Dedifferentiated amniotic fluid mesenchymal stem cell (primary cell): Measurements from ENCODE around the gene NSL1.

ENCODE experiments used
- DNase-seq: peaks from one replicate; pipeline ENCODE4 v3.0.0-alpha.2; 2016; ENCODE audit errors: extremely low spot score

Gene NSL1

GRCh38 chr1:212703991-212704564 lies 87.5 kb downstream of the NSL1 start:
- no peak for DNase-seq

- DNase-seq = no peak
These were observed 88.9 kb downstream of the NSL1 start for GRCh38 chr1:212702672-212703071.

DNA sequence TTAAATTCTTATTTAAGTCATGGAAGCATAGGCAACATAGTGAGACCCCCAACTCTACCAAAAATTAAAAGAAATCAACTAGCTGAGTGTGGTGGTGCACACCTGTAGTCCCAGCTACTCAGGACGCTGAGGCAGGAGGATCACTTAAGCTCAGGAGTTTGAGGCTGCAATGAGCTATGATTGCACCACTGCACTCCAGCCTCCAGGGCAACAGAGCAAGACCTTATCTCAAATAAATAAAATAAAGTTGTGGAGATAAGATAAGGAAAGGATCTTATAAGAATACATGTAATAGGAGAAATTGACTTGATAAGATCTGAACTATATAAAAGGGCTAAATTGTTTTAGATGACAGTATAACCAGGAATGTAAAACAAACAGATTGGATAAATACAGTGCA lies 89.7 kb downstream of the NSL1 start:
- DNase-seq = no peak

- DNase-seq = no peak
These were observed 90.4 kb downstream of the NSL1 start for GRCh38 chr1:212700892-212701819.

GRCh38 chr1:212700223-212700891 lies 91.2 kb downstream of the NSL1 start:
- no peak for DNase-seq

- DNase-seq = no peak
These were observed 91.9 kb downstream of the NSL1 start, which contains the start of gene BATF3 for GRCh38 chr1:212699625-212700222. Gene BATF3, minus strand, starts transcription at chr1:212699840. Its CDS starts 78 bp downstream, at chr1:212699762.

- DNase-seq = no peak
These were observed 92.4 kb downstream of the NSL1 start for GRCh38 chr1:212699104-212699624.

DNA sequence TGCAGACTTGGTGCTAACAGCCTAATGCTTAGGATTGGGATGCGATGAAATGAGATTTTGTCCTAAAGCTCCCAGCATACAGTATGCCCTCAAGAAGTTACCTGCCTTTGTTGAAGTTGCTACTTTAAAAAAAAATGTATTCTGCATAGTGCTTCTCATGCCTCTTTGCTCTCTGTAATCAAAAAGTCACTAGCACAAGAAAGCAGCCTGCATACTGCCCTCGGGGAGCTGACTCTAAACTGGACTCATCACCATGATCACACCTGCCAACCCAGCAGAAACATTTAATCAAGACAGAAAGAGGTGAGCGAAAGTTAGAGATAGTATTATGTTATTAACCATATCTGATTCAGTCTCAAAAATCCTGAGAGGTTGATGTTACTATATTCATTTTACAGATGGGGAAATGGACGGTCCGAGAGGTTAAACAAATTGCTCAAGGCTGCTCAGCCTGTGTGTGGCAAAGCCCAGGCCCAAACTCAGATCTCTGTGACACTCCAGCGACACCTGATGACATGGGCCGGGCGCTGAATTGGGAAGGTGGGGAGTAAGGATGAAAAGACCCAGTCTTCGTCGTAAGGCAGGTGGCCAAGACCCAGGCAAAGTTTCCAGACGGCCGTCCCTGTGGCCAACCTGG lies 93.0 kb downstream of the NSL1 start:
- DNase-seq = no peak

- DNase-seq = no peak
These were observed 94.8 kb downstream of the NSL1 start for GRCh38 chr1:212696721-212697331.

DNA sequence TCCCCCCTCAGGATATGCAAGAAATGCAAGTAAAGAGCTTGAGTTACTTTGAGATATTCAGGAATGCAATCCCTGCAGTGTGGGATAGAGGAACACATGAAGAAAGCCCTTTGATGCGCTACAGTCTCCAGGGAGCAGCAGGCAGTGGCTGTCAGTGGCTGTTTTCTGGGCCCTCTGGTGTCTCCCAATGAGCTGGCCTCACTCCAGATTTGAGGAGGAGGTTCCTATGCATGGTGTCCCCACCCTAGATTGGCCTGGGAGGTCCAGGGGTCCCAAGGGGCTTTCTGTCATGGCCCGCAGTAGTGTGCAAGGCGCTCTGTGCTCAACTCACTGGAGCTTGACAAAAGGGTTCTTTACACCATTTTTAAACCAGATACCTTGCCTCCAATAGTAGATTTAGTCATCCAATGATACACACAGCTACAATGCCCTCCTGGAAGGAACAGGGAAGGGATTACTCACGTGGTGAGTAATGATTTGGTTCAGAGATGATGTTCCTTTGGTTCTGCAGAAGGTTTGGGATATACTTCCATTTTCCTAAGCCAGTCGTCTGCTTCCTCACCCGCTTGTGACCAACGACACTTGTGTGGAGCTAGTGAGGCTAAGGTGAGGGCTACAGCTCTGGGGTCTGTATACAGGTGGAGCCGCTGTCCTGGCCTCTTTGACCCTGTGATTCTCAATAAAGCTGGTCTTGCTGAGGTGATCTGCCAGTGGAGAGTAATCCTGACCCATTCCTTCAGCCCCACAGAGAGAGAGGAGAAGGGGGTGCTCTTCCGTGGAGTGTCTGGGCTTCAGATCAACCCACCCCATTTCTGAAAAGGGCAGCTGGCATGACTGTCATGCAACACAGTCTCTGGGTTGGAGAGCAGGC lies 98.6 kb downstream of the NSL1 start:
- no peak for DNase-seq

- DNase-seq = no peak
These were observed 100.0 kb downstream of the NSL1 start for GRCh38 chr1:212691561-212692071.

DNA sequence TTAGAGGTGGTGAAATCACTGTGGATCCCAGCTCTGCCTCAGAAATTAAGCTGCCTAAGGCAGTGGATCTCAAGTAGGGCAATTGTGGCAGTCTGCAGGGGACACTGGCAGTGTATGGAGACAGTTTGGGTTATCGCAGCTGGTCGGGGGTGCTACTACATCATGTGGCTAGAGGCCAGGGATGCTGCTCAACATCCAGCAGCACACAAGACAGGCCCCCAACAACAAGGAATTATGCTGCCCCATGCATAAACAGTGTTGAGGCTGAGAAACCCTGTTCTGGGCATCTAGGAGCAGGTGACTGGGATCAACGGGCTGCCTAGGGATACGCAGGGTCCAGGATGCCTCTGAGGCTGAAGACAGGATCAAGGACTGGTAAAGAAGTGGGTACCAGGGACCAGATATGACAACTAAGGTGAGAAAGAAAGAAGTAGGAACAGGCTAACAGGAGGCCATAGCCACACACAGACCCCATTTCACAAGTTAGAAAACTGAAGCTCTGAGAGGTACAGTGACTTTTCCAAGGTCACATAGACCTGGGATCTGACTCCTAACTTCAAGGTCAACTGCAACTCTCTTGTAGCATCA lies 100.7 kb downstream of the NSL1 start:
- no peak for DNase-seq

DNA sequence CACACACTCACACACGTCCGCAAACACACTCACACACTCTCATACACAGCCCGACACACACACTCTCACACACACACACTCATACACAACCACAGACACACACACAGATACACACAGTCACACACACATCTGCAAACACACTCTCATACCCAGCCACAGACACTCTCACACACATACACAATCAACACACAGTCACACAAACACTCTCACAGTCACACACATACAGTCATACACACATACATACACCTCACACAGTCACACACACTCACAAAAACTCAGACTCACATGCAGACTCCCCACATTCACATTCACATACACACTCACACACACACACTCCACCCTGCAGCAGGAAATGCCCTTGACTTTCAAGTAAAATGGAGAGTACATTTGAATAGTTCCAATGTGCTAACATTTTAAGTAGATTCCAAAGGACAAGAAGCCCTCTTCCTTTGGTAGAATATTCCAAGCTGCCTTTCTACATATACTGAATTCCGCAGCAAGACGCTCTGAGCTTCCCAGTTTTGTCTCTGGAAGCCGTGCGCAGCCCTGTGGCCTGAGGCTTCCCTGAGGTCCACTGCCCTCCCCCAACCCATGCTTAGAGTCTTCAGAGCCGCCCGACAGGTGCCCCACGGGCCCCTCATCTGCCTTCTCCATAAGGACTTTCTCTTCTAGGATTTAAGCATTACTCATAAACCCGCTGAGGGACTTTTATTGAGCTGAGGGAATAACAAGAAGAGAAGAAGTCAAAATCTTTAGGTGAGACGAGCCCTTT lies 101.6 kb downstream of the NSL1 start:
- DNase-seq = no peak

GRCh38 chr1:212689196-212689725 lies 102.3 kb downstream of the NSL1 start:
- DNase-seq = no peak

DNA sequence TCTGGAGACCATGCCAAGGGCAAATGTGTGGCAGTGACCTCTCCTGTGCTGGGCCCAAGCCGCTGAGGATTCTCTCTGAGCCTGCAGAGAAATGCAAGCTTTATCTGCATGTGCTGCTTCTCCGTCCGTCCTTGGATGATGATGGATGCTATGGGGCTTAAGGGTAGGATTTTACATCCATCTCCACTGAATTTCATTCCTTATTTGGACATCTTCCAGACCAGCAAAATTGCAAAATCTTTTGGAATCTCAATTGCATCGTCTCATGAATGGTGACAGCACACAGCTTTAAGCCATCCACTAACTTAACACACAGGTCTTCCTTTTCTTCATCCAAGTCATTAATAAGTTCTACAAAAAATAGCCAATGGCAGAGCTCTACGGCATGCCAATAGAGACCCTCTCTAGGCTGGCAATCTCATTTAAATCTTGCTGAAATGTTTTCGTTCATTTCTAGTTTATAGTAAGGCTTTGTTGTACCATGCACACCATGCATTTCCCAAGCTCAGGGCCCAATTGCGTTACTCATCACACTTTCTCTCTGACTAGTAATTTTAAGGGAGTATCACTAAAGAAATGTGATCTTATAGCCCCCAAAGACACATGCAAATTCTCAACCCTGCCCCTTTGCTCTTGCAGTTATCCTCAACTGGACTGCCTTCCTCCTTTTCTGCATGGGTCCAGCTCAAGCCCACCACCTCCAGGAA lies 103.1 kb downstream of the NSL1 start:
- DNase-seq = peak; percentile 26

DNA sequence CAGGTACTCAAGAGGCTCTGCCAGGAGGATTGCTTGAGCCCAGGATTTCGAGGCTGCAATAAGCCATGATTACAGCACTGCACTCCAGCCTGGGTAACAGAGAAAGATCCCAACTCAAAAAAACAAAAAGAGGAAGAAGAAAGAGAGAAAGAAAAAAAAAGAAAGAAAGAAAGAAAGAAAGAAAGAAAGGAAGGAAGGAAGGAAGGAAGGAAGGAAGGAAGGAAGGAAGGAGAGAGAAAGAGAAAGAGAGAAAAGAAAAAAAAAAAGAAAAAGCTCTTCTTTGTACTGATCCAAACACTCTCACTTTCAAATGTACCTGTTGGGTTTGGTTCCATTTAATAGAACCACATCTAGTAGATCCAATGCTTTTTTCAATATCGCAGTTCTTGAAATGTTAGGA lies 103.8 kb downstream of the NSL1 start:
- DNase-seq = no peak

DNA sequence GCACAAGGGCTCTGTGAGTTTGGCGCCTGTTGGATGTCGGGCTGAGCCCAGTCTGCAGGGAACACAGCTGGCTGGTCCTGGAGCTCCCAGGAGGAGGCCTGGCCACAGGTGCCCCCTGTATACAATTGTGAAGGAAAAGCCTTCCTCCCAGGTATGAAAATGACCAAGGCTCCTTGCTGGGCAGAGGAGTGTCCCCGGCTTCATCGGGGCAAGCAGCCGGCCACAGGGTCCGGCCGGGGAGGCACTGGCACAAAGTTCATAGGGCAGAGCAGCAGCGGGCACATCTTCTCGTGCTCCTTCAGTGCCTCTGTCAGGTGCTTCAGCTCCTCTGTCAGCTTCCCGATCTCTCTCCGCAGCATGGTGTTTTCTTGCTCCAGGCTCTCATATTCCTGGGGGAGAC lies 105.0 kb downstream of the NSL1 start:
- DNase-seq = no peak

GRCh38 chr1:212686069-212686468 lies 105.5 kb downstream of the NSL1 start:
- DNase-seq = no peak
